HG03571 (cell line): ENCODE results near the gene POC5.
"Not testable (repeated sequence)": the region's sequence is repeated elsewhere in the genome, so short reads cannot be mapped to it uniquely, and the experiment has no call there.

Experiments used
- ATAC-seq: cut with Tn5 transposase; IDR thresholded peaks from one replicate; pipeline ENCODE4 v1.9.1; 2021; ENCODE audit not compliant: unreplicated experiment

POC5 gene

GRCh38 chr5:75717082-75717922 is at the start of gene POC5:
Gene POC5, minus strand, starts transcription at chr5:75717437. Its CDS starts 4,500 bp downstream, at chr5:75712937.
- ATAC-seq, result peak; percentile 92

- no peak for ATAC-seq
Observed at GRCh38 chr5:75758116-75758515, 40.9 kb upstream of the POC5 start.

- ATAC-seq, result no peak
Observed at GRCh38 chr5:75756981-75757380, 39.7 kb upstream of the POC5 start.

GRCh38 chr5:75756211-75756610 is 39.0 kb upstream of the POC5 start:
- no peak for ATAC-seq

GRCh38 chr5:75753182-75753581 is 35.9 kb upstream of the POC5 start:
- ATAC-seq, result no peak

GRCh38 chr5:75744355-75744754 is 27.1 kb upstream of the POC5 start:
- ATAC-seq, result no peak

- no peak for ATAC-seq
Observed at GRCh38 chr5:75736273-75736672, 19.0 kb upstream of the POC5 start.

- no peak for ATAC-seq
Observed at GRCh38 chr5:75734913-75735789, 17.9 kb upstream of the POC5 start.

GRCh38 chr5:75733767-75734166 is 16.5 kb upstream of the POC5 start:
- ATAC-seq, result no peak

- not testable (repeated sequence) for ATAC-seq
Observed at GRCh38 chr5:75731515-75731914, 14.3 kb upstream of the POC5 start.

- no peak for ATAC-seq
Observed at GRCh38 chr5:75729321-75729720, 12.1 kb upstream of the POC5 start.

GRCh38 chr5:75727931-75728330 is 10.7 kb upstream of the POC5 start:
- no peak for ATAC-seq

- not testable (repeated sequence) for ATAC-seq
Observed at GRCh38 chr5:75726224-75726623, 9.0 kb upstream of the POC5 start.

- ATAC-seq, result no peak
Observed at GRCh38 chr5:75723378-75723777, 6.1 kb upstream of the POC5 start.

GRCh38 chr5:75721573-75721972 is 4.3 kb upstream of the POC5 start:
- no peak for ATAC-seq

GRCh38 chr5:75720882-75721281 is 3.6 kb upstream of the POC5 start:
- no peak for ATAC-seq

GRCh38 chr5:75716715-75717081 is 539 bp downstream of the POC5 start:
- peak; percentile 9 for ATAC-seq

- no peak for ATAC-seq
Observed at GRCh38 chr5:75712091-75712490, 5.1 kb downstream of the POC5 start.

GRCh38 chr5:75711151-75711550 is 6.1 kb downstream of the POC5 start:
- no peak for ATAC-seq

- no peak for ATAC-seq
Observed at GRCh38 chr5:75710637-75711036, 6.6 kb downstream of the POC5 start.

- ATAC-seq, result no peak
Observed at GRCh38 chr5:75707911-75708509, 9.2 kb downstream of the POC5 start.

- no peak for ATAC-seq
Observed at GRCh38 chr5:75706775-75707174, 10.5 kb downstream of the POC5 start.
